Measurements from ENCODE around the gene FAM107B. TPM values are rescaled to one million over a fixed set of nuclear protein-coding genes. Genes with fewer than 3 reads are reported as not detected.
"Not testable (repeated sequence)": the region's sequence is repeated elsewhere in the genome, so short reads cannot be mapped to it uniquely, and the experiment has no call there.

FAM107B gene
- total RNA-seq, 2 experiments from 2014 or later, result 105 to 129 TPM

DNA sequence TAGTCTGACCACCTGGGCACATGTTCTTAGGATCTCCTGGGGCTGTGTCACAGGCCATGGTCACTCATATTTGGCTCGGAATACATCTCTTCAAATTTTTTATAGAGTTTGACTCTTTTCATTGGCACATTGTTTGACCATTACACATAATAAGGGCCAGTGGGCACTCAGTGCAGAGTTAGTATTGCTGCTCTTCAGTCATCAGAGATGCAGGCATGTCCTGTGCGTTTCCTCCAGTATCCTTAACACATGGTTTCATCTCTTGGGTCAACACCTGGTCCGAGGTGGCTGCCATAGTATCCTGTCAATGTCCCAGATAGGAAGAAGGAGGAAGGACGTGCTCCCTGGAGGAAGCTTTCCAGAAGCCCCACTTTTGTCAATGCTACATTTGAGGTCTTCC lies 125.0 kb downstream of the FAM107B start:
- intact Hi-C loops (cut with micrococcal nuclease), result loop anchor here (5.0 kb wide), 4 partner anchors 462 to 862 kb away; no protein-coding TSS in a partner anchor
- H3K27ac Mint-ChIP-seq, result peak overlapping the region; percentile 98
- DNase-seq, result no peak
- no peaks in the 10 kb centered on the region for H3K36me3 Mint-ChIP-seq (ENCODE audit: low read depth)
- no peaks in the 10 kb centered on the region for H3K27me3 Mint-ChIP-seq (ENCODE audit: low read depth)
- H3K4me1 Mint-ChIP-seq (ENCODE audit: low read depth), result peaks cover 75% of the 10 kb centered on the region
- CTCF ChIA-PET, result interaction anchor here (0.6 kb wide), 1 partner anchor 181 kb away, joined by 4 read pairs; no protein-coding TSS in a partner anchor
- no peak overlapping the region for H3K4me3 Mint-ChIP-seq
- H3K9me3 Mint-ChIP-seq, result no peaks in the 10 kb centered on the region

DNA sequence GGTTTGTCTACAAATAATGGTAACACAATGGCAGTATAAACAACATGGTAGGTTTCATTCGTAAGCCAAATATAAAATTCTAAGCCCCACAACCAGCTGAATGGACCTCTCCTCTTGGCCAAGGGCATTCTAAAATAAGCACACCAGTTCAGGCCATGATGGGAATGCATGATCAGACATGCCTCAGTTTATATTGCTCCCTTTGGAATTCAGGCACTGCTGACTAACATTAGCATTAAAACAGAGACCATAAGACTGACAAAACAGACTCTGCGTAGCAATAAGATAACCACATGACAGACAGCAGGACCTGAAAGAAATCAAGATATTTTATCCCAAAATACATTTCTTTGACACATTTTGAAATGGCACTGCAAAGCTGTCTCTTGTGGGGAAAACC lies 125.8 kb downstream of the FAM107B start:
- H3K9me3 Mint-ChIP-seq, result no peaks in the 10 kb centered on the region
- peak overlapping the region; percentile 75 for H3K4me3 Mint-ChIP-seq
- H3K27ac Mint-ChIP-seq, result peak overlapping the region; percentile 98
- intact Hi-C loops (cut with micrococcal nuclease), result loop anchor here (1.0 to 5.0 kb wide), 18 partner anchors 10 to 862 kb away; partner anchors contain the start of genes DCLRE1C and MEIG1
- CTCF ChIA-PET, result interaction anchor here (1.0 kb wide), 1 partner anchor 122 kb away, joined by 3 read pairs; no protein-coding TSS in a partner anchor
- H3K4me1 Mint-ChIP-seq (ENCODE audit: low read depth), result peaks cover 76% of the 10 kb centered on the region
- no peaks in the 10 kb centered on the region for H3K36me3 Mint-ChIP-seq (ENCODE audit: low read depth)
- no peaks in the 10 kb centered on the region for H3K27me3 Mint-ChIP-seq (ENCODE audit: low read depth)
- no peak for DNase-seq

DNA sequence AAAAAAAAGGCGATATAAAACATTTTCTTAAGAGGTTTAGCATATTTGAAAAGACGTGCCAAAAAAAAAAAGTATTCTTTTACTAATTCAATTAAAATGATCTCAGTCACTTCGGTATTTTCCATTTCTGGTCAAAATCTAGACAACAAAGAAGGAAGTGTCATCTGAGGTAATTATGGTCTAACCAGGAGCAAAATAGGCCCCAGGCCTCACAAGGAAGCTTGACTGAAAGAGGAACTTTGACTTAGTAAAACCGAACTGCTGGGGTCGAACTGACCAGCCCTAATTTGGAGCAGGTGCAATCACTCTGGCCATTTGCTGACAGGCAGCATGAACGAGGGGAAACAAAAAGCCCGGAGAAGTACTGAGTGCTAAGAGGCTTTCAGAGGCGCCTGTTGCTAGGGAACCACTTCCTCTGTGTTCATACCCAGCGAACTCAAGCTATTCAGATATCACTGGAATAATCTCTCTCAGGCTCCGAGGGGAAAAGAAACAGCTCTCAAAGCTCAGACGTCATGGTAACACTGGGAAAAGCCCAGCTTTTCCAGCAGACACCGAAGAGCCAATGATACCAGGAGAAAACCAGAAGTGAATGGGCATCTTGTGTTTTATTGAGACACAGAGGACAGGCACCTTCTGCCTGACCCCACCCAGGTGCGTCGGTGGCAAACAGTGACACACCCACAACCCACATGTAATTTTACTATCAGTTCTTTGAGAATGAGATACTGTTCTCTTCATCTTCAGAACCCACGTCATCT lies 126.5 kb downstream of the FAM107B start:
- H3K27ac Mint-ChIP-seq, result peak overlapping the region; percentile 98
- no peaks in the 10 kb centered on the region for H3K27me3 Mint-ChIP-seq (ENCODE audit: low read depth)
- H3K4me1 Mint-ChIP-seq (ENCODE audit: low read depth), result peaks cover 69% of the 10 kb centered on the region
- H3K4me3 Mint-ChIP-seq, result peak overlapping the region; percentile 75
- intact Hi-C loops (cut with micrococcal nuclease), result loop anchor here (1.0 to 5.0 kb wide), 18 partner anchors 11 to 861 kb away; partner anchors contain the start of genes DCLRE1C and MEIG1
- DNase-seq, result peak; percentile 83
- no peaks in the 10 kb centered on the region for H3K9me3 Mint-ChIP-seq
- CTCF ChIA-PET, result interaction anchor here (0.7 to 1.0 kb wide), 5 partner anchors 13 to 171 kb away, joined by 3 to 9 read pairs (median 3); no protein-coding TSS in a partner anchor
- no peaks in the 10 kb centered on the region for H3K36me3 Mint-ChIP-seq (ENCODE audit: low read depth)

DNA sequence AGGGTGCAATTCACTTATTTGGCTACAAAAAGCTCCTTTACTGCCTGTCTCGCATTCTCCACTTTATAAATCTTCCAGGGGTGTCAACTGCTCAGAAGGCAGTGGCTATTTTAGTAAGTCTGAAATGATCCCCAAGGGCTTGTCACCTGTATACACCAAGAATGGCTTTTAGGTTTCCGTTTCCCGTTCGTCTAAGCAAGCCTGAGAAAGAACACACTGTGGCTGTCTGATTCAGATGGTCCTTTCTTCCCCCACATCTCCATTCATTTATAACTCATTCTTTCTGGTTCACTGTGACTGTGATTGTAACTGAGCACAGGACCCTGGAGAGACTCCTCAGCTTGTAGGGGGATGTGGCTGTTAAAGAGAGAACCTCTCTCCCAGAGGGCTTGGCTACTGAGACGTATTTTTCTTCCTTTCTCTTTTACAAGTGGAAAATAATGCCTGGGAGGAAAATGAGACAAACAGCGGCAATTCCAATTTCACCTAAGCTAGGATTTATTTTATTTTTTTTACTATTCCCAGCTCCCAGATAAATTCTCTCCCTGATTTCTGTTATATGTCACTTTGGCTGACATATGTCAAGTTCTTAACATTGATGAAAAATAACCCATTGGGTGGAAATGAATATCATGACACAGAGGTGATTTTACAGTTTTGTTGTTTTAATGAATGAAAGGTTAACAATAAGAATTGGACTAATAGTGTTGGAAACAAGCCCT lies 129.3 kb downstream of the FAM107B start:
- H3K27ac Mint-ChIP-seq, result peak overlapping the region; percentile 76

DNA sequence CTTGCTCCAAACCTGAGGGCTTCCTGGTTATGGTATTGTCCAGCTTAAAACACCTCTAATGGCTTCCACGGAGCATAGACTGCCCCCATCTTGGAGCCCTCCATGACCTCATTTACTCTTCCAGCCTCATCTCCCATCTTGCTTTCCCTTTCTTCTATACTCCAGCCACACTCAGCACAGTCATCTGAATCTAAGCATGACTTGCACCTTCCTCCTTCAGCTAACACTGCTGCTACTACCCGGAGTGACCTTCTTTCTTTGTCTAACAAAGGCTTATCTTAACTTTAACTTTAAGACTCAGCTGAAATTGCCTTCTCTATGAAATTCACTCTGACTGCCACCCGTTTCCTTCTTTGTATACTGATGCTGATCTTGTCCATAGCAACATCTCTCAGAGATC lies 135.1 kb downstream of the FAM107B start:
- intact Hi-C loops (cut with micrococcal nuclease), result no loop called here
- H3K27ac Mint-ChIP-seq, result no peak overlapping the region
- H3K27me3 Mint-ChIP-seq (ENCODE audit: low read depth), result no peaks in the 10 kb centered on the region
- DNase-seq, result no peak
- peaks cover 5% of the 10 kb centered on the region for H3K4me1 Mint-ChIP-seq (ENCODE audit: low read depth)
- peaks cover 4% of the 10 kb centered on the region for H3K9me3 Mint-ChIP-seq
- CTCF ChIA-PET, result interaction anchor here (0.8 to 1.6 kb wide), 2 partner anchors 102 to 204 kb away, joined by 3 read pairs; no protein-coding TSS in a partner anchor
- no peak overlapping the region for H3K4me3 Mint-ChIP-seq
- peaks cover 3% of the 10 kb centered on the region for H3K36me3 Mint-ChIP-seq (ENCODE audit: low read depth)

More for the DNA sequence above, 129.3 kb downstream of the FAM107B start:
- CTCF ChIA-PET, result interaction anchor here (0.5 to 1.4 kb wide), 4 partner anchors 18 to 179 kb away, joined by 3 to 4 read pairs (median 3); no protein-coding TSS in a partner anchor
- Mint-ChIP-seq H3K9me3 (peaks cover 4% of the 10 kb centered on the region), H3K27me3 (ENCODE audit: low read depth) (no peaks in the 10 kb centered on the region), H3K36me3 (ENCODE audit: low read depth) (peaks cover 3% of the 10 kb centered on the region), H3K4me3 (no peak overlapping the region), H3K4me1 (ENCODE audit: low read depth) (peaks cover 53% of the 10 kb centered on the region)
- DNase-seq, result peak; percentile 51
- intact Hi-C loops (cut with micrococcal nuclease), result loop anchor here (5.0 kb wide), 4 partner anchors 458 to 858 kb away; no protein-coding TSS in a partner anchor

DNA sequence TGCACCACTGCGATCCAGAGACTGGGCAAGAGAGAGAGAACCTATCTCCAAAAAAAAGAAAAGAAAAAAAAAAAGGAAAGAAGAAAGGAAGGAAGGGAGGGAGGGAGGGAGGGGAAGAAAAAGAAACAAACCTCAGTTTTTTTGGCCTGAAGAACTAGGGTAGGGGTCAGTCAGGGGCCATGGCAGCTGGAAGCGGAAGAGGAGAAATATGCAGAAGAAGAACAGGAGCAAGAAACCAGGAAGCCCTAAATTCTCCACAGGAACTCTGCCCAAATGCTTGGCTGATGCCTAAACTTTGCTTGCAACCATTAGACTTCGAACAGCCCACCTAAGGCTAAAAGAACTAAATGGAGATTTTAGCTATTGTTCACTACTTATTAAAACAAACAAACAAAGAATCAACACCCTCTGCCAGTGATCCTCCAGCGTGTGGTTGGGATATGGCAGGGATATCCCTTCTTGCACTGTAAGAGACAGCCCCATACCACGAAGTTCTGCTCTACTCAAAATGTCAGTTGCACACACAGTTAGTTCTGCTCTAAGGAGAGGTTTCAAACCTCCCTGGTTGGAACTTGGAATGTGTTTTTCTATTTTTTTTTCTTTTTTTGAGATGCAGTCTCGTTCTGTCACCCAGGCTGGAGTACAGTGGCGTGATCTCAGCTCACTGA lies 139.5 kb downstream of the FAM107B start:
- intact Hi-C loops (cut with micrococcal nuclease), result no loop called here
- H3K9me3 Mint-ChIP-seq, result no peaks in the 10 kb centered on the region
- no peaks in the 10 kb centered on the region for H3K27me3 Mint-ChIP-seq (ENCODE audit: low read depth)
- no peak for DNase-seq
- H3K36me3 Mint-ChIP-seq (ENCODE audit: low read depth), result no peaks in the 10 kb centered on the region
- H3K4me1 Mint-ChIP-seq (ENCODE audit: low read depth), result peaks cover under 1% of the 10 kb centered on the region
- H3K4me3 Mint-ChIP-seq, result no peak overlapping the region
- no peak overlapping the region for H3K27ac Mint-ChIP-seq
- CTCF ChIA-PET, result interaction anchor here (1.0 kb wide), 1 partner anchor 100 kb away, joined by 4 read pairs; no protein-coding TSS in a partner anchor

DNA sequence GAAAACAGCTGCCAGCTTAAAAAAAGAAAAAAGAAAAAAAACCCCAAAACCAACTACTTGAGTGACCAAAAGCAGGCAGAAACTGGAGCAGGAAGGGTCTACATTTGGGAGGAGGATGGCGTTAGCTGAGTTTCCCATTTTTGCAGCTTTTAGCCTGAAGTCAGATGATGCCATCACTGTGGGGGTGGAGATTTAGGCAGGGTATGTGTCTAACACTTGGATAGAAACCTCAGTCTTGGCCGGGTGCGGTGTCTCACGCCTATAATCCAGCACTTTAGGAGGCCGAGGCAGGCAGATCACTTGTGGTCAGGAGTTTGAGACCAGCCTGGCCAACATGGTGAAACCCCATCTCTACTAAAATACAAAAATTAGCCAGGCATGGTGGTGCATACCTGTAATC lies 140.1 kb downstream of the FAM107B start:
- H3K36me3 Mint-ChIP-seq (ENCODE audit: low read depth); H3K27me3 Mint-ChIP-seq (ENCODE audit: low read depth); intact Hi-C loops (cut with micrococcal nuclease); DNase-seq; H3K9me3 Mint-ChIP-seq; H3K4me3 Mint-ChIP-seq; H3K27ac Mint-ChIP-seq; H3K4me1 Mint-ChIP-seq (ENCODE audit: low read depth): not testable (repeated sequence)
- CTCF ChIA-PET, result interaction anchor here (0.6 to 1.6 kb wide), 6 partner anchors 9 to 269 kb away, joined by 3 to 5 read pairs (median 3); no protein-coding TSS in a partner anchor

DNA sequence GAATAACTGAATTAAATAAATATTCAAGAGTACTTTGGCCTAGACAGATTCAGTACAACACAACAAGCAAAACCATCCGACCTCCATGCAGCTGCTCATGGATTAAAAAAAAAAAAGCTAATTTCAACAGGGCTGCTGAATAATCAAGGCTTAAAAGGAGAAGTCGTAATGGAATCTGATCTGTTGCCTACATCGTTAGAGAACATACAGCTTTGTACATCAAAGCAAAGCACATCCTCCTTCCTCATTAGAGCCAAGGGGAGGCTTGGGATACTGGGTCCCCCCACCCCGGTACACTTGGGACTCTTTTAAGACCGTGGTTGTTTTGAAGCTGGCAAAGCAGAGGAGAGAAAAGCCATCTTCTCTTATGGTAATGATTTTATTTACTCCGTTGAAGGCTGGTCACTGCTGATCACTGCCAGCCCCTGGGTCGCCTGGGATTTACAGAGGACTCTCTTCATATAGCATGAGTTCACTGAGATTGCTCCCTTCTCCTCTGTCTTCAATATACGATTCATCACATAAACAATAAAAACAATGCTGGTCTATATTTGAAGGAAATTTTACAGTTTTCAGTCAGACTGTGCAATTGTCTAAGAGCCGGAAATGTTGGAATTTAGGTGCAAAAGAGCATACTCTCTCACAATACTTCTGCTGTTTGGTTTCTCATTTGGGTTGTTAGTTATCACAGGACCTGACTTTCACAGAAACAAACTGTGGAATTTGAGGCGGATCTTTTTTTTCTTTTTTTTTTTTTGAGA lies 148.8 kb downstream of the FAM107B start:
- Mint-ChIP-seq H3K36me3 (ENCODE audit: low read depth) (no peaks in the 10 kb centered on the region), H3K9me3 (no peaks in the 10 kb centered on the region), H3K4me1 (ENCODE audit: low read depth) (peaks cover 5% of the 10 kb centered on the region), H3K27me3 (ENCODE audit: low read depth) (no peaks in the 10 kb centered on the region), H3K27ac (no peak overlapping the region), H3K4me3 (no peak overlapping the region)
- no peak for DNase-seq
- intact Hi-C loops (cut with micrococcal nuclease), result no loop called here
- CTCF ChIA-PET, result interaction anchor here (0.6 kb wide), 2 partner anchors 83 to 1628 kb away, joined by 3 to 4 read pairs; no protein-coding TSS in a partner anchor

DNA sequence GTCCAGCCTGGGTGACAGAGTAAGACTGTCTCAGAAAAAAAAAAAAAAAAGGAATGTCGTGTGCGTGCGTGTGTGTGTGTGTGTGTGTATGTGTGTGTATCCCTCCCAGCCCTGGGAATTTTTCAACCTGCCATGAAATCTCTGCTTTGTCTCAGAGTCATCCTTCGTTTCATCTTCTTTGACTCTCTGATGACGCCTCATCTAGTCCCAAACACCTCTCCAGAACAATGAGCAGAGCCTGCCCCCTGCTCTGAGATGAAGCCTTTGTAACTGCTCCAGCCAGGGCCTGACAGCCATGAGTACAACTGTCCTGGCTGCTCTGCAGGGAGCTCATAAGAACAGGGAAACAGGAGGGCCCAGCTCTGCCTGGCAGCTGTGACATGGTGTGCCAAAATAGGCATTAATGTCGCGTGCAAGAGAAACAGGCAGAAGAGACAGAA lies 149.5 kb downstream of the FAM107B start:
- no peaks in the 10 kb centered on the region for H3K9me3 Mint-ChIP-seq
- no peak for DNase-seq
- H3K4me3 Mint-ChIP-seq, result no peak overlapping the region
- CTCF ChIA-PET, result interaction anchor here (0.7 kb wide), 1 partner anchor 8 kb away, joined by 4 read pairs; no protein-coding TSS in a partner anchor
- no peaks in the 10 kb centered on the region for H3K36me3 Mint-ChIP-seq (ENCODE audit: low read depth)
- H3K27ac Mint-ChIP-seq, result no peak overlapping the region
- no peaks in the 10 kb centered on the region for H3K27me3 Mint-ChIP-seq (ENCODE audit: low read depth)
- intact Hi-C loops (cut with micrococcal nuclease), result no loop called here
- H3K4me1 Mint-ChIP-seq (ENCODE audit: low read depth), result peaks cover 4% of the 10 kb centered on the region

DNA sequence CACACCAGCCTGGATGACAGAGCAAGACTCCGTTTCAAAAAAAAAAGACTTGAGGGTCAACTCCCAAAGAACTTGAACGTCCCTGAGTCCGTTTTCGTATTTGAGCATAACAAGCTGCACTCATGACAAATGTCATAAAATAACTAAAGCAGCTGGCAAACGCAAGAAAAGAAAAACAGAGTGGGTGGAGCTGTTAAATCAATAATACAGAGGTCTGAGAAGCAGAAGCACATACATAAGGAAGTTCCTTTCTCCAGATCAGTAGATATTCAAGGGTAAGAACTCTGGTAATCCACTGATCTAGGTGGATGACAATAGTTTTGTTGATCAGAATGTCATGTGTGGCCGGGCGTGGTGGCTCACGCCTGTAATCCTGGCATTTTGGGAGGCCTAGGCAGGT lies 150.1 kb downstream of the FAM107B start:
- no peaks in the 10 kb centered on the region for H3K27me3 Mint-ChIP-seq (ENCODE audit: low read depth)
- no peak overlapping the region for H3K27ac Mint-ChIP-seq
- DNase-seq, result no peak
- no peak overlapping the region for H3K4me3 Mint-ChIP-seq
- no peaks in the 10 kb centered on the region for H3K4me1 Mint-ChIP-seq (ENCODE audit: low read depth)
- CTCF ChIA-PET, result interaction anchor here (0.7 kb wide), 1 partner anchor 8 kb away, joined by 4 read pairs; no protein-coding TSS in a partner anchor
- intact Hi-C loops (cut with micrococcal nuclease), result no loop called here
- no peaks in the 10 kb centered on the region for H3K9me3 Mint-ChIP-seq
- no peaks in the 10 kb centered on the region for H3K36me3 Mint-ChIP-seq (ENCODE audit: low read depth)

DNA sequence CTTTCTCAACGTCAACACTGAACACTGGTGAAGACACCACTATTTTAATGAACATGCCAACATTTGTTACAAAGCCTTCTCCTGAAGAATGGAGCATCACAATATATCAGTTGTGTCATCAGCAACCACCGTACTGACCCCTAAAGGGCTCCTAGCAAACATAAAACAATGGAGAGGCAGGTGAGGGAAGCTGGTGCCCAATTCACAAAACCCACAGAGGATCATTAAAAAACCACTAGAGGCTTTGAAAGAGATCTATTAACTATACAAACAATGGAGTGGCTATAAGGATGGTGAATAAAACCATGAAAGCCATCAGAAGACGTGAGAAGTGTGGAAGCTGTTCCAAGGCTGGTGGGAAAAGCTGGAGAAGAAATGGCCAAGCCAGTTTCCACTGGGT lies 150.8 kb downstream of the FAM107B start:
- DNase-seq, result no peak
- Mint-ChIP-seq H3K36me3 (ENCODE audit: low read depth) (no peaks in the 10 kb centered on the region), H3K4me3 (no peak overlapping the region), H3K4me1 (ENCODE audit: low read depth) (no peaks in the 10 kb centered on the region), H3K27ac (no peak overlapping the region), H3K27me3 (ENCODE audit: low read depth) (no peaks in the 10 kb centered on the region), H3K9me3 (no peaks in the 10 kb centered on the region)
- CTCF ChIA-PET, result interaction anchor here (0.8 kb wide), 1 partner anchor 11 kb away, joined by 3 read pairs; no protein-coding TSS in a partner anchor
- intact Hi-C loops (cut with micrococcal nuclease), result no loop called here
